ENCODE measurements around the gene TRIM46. TPM values are rescaled to one million over a fixed set of nuclear protein-coding genes. Genes with fewer than 3 reads are reported as not detected.

TRIM46 gene
- polyA plus RNA-seq, 3 donors: 0.13 TPM; not detected in 2

DNA sequence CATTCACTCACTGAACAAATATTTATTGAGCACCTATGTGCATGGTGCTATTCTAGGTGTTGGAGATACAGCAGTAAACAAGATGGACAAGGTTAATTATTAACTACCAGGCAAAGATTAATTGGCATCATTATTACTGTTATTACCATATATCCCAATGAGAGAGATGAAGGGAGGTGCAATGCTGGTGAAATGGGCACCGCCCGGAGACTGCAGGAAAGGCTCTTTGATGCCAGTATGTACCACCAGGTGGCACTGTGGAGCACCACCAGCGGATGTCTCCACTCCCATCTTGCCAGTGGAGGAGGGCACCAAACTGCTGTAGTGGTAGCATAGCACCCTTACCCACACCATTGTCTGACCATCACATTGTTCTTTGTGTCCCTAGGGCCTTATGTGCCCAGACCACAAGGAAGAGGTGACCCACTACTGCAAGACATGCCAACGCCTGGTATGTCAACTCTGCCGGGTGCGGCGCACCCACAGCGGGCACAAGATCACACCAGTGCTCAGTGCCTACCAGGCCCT is 3.0 kb downstream of the TRIM46 start:
- Mint-ChIP-seq H3K4me3 (no peak overlapping the region), H3K27ac (peak overlapping the region in 1 of 7 donors; percentile 30), H3K36me3 (peaks cover 0 to under 1% of the 10 kb centered on the region in 2 donors), H3K27me3 (ENCODE audit: low read depth in 3 of 3) (peaks cover 4 to 22% (median 21%) of the 10 kb centered on the region in 3 donors), H3K9me3 (no peaks in the 10 kb centered on the region), H3K4me1 (peaks cover 48% of the 10 kb centered on the region)
- no peaks in the 10 kb centered on the region for H3K36me3 ChIP-seq (replicated peaks in 1 of 2; ENCODE audit: control insufficient read depth in 1 of 2, insufficient read depth in 2 of 2, low read length in 2 of 2)
- H3K9me3 ChIP-seq (replicated peaks in 1 of 2; ENCODE audit: control insufficient read depth in 1 of 2, insufficient read depth in 1 of 2, low read length in 2 of 2): no peaks in the 10 kb centered on the region
- no peak overlapping the region for H3K4me3 ChIP-seq (replicated peaks in 1 of 3; ENCODE audit: low read depth in 2 of 3, low read length in 3 of 3)
- H3K27me3 ChIP-seq (ENCODE audit: control insufficient read depth in 2 of 2, insufficient read depth in 2 of 2, low read length in 2 of 2): no peaks in the 10 kb centered on the region
- no peak overlapping the region for H3K9ac ChIP-seq (ENCODE audit: insufficient read depth, low read length, poor library complexity, severe bottlenecking)
- peaks cover 42 to 52% of the 10 kb centered on the region in 2 donors for H3K4me1 ChIP-seq (ENCODE audit: control insufficient read depth in 1 of 2, insufficient read depth in 2 of 2, low read length in 2 of 2)
- WGBS (ENCODE audit: insufficient coverage): 63% methylated on average over 3 of the region's 8 CpGs
- intact Hi-C loops (cut with micrococcal nuclease): no loop called here
- H3K79me2 ChIP-seq (ENCODE audit: insufficient read depth, low read length): peaks cover 17% of the 10 kb centered on the region
- peak; percentile 73 to 76 (median 73) for DNase-seq
- no peak overlapping the region for H3K27ac ChIP-seq (ENCODE audit: low read depth in 1 of 2, low read length in 2 of 2)
- H2AFZ ChIP-seq (ENCODE audit: insufficient read depth, low read depth, low read length, poor library complexity, severe bottlenecking): no peak overlapping the region
- TF ChIP-seq, protein P1, sequence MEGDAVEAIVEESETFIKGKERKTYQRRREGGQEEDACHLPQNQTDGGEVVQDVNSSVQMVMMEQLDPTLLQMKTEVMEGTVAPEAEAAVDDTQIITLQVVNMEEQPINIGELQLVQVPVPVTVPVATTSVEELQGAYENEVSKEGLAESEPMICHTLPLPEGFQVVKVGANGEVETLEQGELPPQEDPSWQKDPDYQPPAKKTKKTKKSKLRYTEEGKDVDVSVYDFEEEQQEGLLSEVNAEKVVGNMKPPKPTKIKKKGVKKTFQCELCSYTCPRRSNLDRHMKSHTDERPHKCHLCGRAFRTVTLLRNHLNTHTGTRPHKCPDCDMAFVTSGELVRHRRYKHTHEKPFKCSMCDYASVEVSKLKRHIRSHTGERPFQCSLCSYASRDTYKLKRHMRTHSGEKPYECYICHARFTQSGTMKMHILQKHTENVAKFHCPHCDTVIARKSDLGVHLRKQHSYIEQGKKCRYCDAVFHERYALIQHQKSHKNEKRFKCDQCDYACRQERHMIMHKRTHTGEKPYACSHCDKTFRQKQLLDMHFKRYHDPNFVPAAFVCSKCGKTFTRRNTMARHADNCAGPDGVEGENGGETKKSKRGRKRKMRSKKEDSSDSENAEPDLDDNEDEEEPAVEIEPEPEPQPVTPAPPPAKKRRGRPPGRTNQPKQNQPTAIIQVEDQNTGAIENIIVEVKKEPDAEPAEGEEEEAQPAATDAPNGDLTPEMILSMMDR (IDR thresholded peaks at IDR 0.05): peak; percentile 92
- no peak overlapping the region for H3K4me2 ChIP-seq (replicated peaks; ENCODE audit: extremely low read depth, low read length, poor library complexity, severe bottlenecking)
- no peaks in the 10 kb centered on the region for H4K20me1 ChIP-seq (ENCODE audit: insufficient read depth, low read length)

DNA sequence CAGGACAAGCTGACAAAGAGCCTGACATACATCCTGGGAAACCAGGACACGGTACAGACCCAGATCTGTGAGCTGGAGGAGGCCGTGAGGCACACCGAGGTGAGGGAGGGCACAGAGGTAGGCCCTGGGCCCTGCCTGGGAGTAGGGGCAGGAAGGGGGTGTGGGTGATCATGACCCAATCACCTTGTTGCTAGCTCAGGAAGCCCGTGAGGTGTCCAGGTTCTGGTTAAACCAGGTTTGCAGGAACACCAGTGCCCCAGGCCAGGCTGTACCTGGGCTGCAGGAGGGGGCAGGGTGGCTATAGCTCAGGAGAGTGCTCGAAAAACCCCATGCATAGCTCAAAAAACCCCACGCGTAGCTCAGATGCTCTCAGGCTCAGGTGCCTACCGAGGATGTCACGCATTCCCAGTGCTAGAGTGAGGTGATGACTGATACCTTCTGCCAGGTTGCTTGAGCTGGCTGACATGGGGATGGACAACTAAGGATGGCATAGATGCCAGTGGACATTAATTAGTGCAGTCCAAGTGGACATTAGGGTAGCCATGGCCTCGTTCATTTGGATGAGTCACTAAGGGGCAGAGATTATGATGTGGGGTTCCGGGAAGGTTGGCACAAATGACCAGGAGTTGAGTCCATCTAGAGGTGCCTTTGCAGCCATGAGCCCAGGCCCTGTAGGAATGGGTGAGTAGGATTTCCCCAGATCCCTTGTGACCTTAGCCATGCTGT is 3.7 kb downstream of the TRIM46 start:
- TF ChIP-seq, protein P1 (IDR thresholded peaks at IDR 0.05): no peak
- Histone ChIP-seq H3K79me2 (ENCODE audit: insufficient read depth, low read length) (peaks cover 9% of the 10 kb centered on the region), H3K36me3 (replicated peaks in 1 of 2; ENCODE audit: control insufficient read depth in 1 of 2, insufficient read depth in 2 of 2, low read length in 2 of 2) (no peaks in the 10 kb centered on the region), H2AFZ (ENCODE audit: insufficient read depth, low read depth, low read length, poor library complexity, severe bottlenecking) (no peak overlapping the region), H3K4me3 (replicated peaks in 1 of 3; ENCODE audit: low read depth in 2 of 3, low read length in 3 of 3) (no peak overlapping the region), H3K4me1 (ENCODE audit: control insufficient read depth in 1 of 2, insufficient read depth in 2 of 2, low read length in 2 of 2) (peaks cover 37 to 45% of the 10 kb centered on the region in 2 donors), H3K4me2 (replicated peaks; ENCODE audit: extremely low read depth, low read length, poor library complexity, severe bottlenecking) (no peak overlapping the region), H4K20me1 (ENCODE audit: insufficient read depth, low read length) (no peaks in the 10 kb centered on the region), H3K9me3 (replicated peaks in 1 of 2; ENCODE audit: control insufficient read depth in 1 of 2, insufficient read depth in 1 of 2, low read length in 2 of 2) (no peaks in the 10 kb centered on the region), H3K27me3 (ENCODE audit: control insufficient read depth in 2 of 2, insufficient read depth in 2 of 2, low read length in 2 of 2) (no peaks in the 10 kb centered on the region), H3K27ac (ENCODE audit: low read depth in 1 of 2, low read length in 2 of 2) (no peak overlapping the region), H3K9ac (ENCODE audit: insufficient read depth, low read length, poor library complexity, severe bottlenecking) (no peak overlapping the region)
- Mint-ChIP-seq H3K36me3 (no peaks in the 10 kb centered on the region), H3K27ac (peak overlapping the region in 2 of 7 donors; percentile 54 to 75), H3K4me1 (peaks cover 44% of the 10 kb centered on the region), H3K27me3 (ENCODE audit: low read depth in 3 of 3) (peaks cover 4 to 23% (median 23%) of the 10 kb centered on the region in 3 donors), H3K9me3 (no peaks in the 10 kb centered on the region), H3K4me3 (no peak overlapping the region)
- no peak for DNase-seq
- 92% methylated on average over 11 of the region's 11 CpGs for WGBS (ENCODE audit: insufficient coverage)
- intact Hi-C loops (cut with micrococcal nuclease): no loop called here

All from CD14-positive monocyte (primary cell).